NCI-H510A treated with DMSO at 0.1 percent for 48 hours (cell line): ENCODE data around the gene PARVB.

Experiments used
- DNase-seq: peaks from one replicate; lab custom pipeline; 2025; lab: John Stamatoyannopoulos, UW

The PARVB gene

DNA sequence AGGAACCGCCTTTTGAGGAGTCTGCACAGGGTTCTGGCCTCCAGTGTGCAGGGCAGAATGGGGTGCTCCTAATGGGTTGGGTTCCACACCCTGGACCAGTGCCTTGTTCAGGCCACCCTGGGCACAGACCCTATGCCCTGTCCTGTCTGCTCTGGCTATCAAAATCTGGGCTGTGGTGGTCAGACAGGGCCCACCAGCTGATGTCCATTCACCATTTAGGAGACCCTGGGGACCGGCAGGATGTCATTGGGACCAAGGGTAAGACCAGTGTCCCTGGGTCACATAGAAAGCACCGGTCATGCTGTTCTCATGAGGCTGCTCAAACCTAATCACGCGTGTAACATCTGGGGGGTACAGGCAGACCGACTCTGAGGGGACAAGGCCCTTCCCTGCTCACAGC is 194.0 kb downstream of the PARVB start:
- DNase-seq: no peak

DNA sequence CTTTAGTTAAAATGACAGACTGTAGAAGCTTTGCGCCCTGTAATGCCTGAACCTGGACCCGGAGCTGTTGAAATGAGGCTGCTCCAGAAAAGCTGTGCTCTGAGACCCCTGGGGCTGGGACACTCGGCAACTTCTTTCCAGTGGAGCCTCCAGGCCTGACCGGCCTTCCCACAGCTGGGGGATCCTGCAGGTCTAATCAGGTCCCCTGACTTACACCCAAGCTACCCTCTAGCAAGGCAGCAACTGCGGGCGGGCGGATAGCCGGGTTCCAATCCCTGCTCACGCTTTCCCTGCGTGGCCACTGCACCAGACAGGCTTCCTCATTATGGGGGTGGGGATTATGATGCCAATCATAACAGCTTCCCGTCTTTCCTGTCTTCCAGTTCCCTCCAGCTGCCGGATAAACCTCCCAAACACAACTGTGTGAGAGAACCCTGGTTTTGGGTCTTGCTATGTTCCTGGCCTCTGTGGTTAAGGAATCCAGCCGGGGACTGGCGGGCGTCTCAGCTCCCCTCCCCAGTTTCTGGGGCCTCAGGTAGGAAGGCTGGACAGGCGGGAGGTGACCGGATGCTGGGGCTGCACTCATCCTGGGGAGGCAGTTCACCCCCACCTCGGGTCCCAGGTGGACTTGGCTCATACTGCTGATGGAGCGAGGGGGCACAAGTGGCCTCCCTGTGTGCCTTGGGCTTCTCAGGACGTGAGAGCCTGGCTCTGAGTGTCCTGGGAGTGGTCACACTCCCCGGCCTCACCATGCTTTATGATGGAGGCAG is 195.2 kb downstream of the PARVB start:
- no peak for DNase-seq

DNA sequence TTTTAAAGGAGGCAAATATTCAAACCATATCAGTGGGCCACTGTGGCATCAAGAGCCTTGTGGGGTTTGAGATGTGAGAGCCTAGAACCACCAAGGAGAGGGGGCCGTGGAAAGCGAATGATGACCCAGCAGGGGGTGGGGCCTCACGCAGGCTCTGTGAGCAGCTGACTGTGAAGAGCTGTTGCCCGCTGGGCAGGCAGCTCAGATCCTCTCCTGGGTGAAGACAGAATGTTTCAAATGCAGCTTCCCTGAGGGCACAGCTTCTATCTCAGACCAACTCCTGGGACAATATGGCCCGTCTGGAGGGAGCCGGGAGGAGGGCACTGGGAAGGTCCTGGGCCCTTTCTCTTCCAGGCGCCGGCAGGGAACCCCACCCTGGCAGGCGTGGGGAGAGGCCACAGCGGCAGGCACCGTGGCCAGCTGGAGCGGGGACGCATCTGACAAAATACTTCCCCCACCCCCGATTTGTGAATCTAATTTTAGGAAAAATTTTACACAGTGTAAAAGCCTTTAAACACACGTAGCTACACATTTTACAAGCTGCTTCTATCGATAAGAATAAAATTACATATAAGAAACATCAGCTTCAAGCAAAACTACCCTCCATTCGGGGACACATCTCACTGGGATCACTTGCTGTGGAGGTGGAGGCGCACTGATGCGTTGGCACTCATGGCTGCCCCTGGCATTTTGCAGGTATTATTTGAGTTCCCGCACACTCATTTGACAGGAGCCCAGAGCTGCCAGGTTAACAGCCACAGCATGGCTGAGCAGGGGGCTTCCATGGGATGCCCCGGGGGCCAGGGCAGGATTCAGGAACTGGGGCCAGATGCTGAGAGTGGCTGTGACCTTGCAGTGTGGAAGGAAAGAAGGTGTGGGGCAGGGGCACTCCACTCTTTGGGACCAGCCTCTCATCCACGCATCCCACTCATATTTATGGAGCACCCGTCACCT is 196.9 kb downstream of the PARVB start:
- no peak for DNase-seq

- DNase-seq: no peak
Measured at GRCh38 chr22:44221710-44222475, 197.8 kb downstream of the PARVB start.
